DMS53 (cell line): ENCODE results near the gene POC1B.

Source experiments
- DNase-seq: peaks from one replicate; lab custom pipeline; 2025; lab: John Stamatoyannopoulos, UW

POC1B gene

GRCh38 chr12:89525824-89526770 lies at the start of gene POC1B:
Gene POC1B (minus strand): TSS chr12:89526047. CDS start chr12:89525895, 152 bp downstream.
- DNase-seq, result peak; percentile 98

GRCh38 chr12:89575374-89575773 lies 49.5 kb upstream of the POC1B start:
- no peak for DNase-seq

- no peak for DNase-seq
Measured at GRCh38 chr12:89574736-89575208, 48.9 kb upstream of the POC1B start.

- no peak for DNase-seq
Measured at GRCh38 chr12:89573051-89573810, 47.4 kb upstream of the POC1B start.

GRCh38 chr12:89571491-89572195 lies 45.8 kb upstream of the POC1B start:
- no peak for DNase-seq

GRCh38 chr12:89568484-89568883 lies 42.6 kb upstream of the POC1B start:
- DNase-seq, result no peak

GRCh38 chr12:89567691-89568239 lies 41.9 kb upstream of the POC1B start:
- no peak for DNase-seq

- no peak for DNase-seq
Measured at GRCh38 chr12:89566615-89567014, 40.8 kb upstream of the POC1B start.

GRCh38 chr12:89565002-89565401 lies 39.2 kb upstream of the POC1B start:
- DNase-seq, result no peak

- no peak for DNase-seq
Measured at GRCh38 chr12:89559753-89560152, 33.9 kb upstream of the POC1B start.

GRCh38 chr12:89556976-89557375 lies 31.1 kb upstream of the POC1B start:
- no peak for DNase-seq

GRCh38 chr12:89552376-89552775 lies 26.5 kb upstream of the POC1B start:
- DNase-seq, result no peak

GRCh38 chr12:89551747-89552146 lies 25.9 kb upstream of the POC1B start:
- DNase-seq, result no peak

- DNase-seq, result no peak
Measured at GRCh38 chr12:89547101-89547500, 21.3 kb upstream of the POC1B start.

- DNase-seq, result no peak
Measured at GRCh38 chr12:89546151-89546550, 20.3 kb upstream of the POC1B start.

GRCh38 chr12:89544681-89545184 lies 18.9 kb upstream of the POC1B start:
- DNase-seq, result peak; percentile 90

- DNase-seq, result no peak
Measured at GRCh38 chr12:89544022-89544421, 18.2 kb upstream of the POC1B start.

- peak; percentile 94 for DNase-seq
Measured at GRCh38 chr12:89542912-89543592, 17.2 kb upstream of the POC1B start.

GRCh38 chr12:89542236-89542635 lies 16.4 kb upstream of the POC1B start:
- DNase-seq, result no peak

GRCh38 chr12:89540586-89540985 lies 14.7 kb upstream of the POC1B start:
- DNase-seq, result no peak
